HG03378 (cell line): ENCODE results near the gene CHRNA10.

Source experiments
- ATAC-seq: cut with Tn5 transposase; IDR thresholded peaks from one replicate; pipeline ENCODE4 v1.9.1; 2021; ENCODE audit warnings: mild to moderate bottlenecking, moderate library complexity; ENCODE audit not compliant: unreplicated experiment

Gene CHRNA10, protein sequence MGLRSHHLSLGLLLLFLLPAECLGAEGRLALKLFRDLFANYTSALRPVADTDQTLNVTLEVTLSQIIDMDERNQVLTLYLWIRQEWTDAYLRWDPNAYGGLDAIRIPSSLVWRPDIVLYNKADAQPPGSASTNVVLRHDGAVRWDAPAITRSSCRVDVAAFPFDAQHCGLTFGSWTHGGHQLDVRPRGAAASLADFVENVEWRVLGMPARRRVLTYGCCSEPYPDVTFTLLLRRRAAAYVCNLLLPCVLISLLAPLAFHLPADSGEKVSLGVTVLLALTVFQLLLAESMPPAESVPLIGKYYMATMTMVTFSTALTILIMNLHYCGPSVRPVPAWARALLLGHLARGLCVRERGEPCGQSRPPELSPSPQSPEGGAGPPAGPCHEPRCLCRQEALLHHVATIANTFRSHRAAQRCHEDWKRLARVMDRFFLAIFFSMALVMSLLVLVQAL

DNA sequence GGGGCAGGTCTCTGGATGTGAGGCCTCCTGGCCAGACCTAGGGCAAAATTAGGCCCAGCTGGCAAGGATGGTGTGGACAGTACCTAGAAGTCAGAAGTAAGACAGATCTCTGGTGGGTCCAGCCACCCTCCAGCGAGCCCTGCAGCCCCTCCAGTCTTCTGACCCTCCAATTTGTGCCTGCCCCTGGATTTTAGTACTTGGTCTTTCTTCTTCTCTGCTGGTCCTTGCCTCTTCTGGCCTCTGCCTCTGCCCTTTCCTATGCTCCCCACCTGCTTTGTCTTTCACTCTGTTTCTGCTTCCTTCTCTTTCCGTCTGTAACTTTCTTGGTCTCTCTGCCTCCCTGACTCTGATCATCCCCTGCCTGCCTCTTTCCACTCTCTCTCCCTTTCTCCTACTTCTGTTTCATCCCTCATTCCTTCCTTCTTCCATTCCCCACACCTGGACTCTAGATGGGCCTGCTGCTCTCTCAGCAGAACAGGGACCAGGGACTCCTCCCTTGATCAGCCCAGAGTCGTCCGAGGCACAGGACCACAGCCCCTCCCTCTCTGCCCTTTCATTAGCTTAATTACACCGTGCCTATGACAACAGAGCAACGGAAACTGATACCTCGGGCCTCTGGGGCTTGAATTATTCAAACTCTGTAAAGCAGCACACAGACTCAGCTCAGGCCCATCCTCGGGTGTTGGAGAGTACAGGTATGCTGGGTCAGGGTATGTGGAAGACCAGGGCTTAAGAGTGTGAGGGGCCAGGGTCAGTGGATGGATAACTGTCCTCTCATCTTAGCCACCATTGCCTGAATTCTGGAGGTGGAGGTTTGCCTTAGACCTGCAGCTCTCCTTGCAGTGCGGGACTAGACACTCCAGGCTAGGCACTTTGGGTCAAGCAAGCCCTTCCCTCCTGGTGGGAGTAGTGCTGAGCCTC lies at the start of gene CHRNA10:
TSS of gene CHRNA10 (minus strand) at position 51 of the 921 bp plus-strand sequence. CDS start 72 bp downstream, outside the sequence.
- no peak for ATAC-seq

DNA sequence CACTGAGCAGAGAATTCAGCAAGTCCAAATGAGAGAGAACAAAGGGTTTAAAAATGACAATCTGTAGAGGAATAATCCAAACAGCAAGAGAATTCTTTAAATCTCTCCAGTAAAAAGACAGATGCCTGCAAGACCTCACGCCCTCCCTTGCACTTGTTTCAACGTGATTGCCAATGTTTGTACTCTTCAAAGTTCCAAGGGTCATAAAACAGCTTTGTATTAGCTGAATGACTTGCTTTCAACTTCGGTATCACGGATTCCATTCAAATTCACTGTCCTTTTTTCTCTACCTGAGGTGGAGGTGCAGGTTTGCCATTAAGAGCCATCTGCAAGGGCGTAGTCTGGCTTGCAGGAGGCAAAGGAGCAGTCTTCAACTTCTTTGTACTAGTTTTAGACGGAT lies 41.1 kb upstream of the CHRNA10 start:
- ATAC-seq = no peak

DNA sequence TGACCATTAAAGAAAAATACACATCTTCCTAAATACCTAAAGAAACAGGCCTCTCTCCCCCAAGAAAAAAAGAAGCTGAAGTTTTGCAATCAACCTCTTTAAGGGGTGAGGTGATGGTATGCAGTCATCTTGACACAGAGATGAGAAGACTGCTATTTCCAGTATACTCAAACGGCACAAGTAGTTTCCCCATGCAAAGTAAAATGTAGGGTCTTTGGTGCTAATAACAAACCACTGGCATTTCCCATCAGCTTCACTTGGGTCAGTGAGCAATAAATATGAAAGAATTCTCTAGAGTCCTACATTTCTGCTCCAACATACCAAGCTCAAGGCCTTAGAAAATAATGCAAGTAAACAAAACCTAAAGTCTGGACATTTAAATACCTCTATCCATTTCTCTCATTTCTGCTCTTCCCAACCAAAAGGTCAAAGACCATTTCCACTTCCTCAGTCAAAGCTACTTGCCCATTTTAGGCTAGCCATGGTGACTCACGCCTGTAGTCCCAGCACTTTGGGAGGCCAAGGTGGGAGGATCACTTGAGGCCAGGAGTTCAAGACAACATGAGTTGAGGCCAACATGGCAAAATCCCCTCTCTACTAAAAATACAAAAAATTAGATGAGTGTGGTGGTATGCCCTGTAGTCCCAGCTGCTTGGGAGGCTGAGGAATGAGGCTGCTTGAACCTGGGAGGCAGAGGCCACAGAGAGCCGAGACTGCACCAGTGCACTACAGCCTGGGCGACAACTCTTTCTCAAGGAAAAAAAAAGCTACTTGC lies 39.5 kb upstream of the CHRNA10 start:
- ATAC-seq = no peak

DNA sequence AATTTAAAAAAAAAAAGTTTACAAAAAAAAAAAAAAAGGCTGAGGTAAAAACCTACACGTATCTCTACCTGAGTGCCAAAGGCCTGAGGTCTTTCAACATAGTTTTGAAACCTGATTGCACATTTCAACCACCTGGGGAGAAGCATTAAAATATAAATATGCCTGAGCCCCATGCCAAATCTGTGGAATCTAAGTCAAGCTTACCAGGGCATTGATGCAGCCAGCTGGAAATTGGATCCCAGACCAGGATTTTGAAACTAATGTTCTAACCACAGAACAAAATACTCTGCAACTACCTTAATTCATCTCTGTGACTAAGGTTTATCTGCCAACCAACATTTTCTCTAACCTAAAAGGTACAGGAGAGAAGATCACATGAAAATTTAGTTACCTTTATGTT lies 38.8 kb upstream of the CHRNA10 start:
- no peak for ATAC-seq

DNA sequence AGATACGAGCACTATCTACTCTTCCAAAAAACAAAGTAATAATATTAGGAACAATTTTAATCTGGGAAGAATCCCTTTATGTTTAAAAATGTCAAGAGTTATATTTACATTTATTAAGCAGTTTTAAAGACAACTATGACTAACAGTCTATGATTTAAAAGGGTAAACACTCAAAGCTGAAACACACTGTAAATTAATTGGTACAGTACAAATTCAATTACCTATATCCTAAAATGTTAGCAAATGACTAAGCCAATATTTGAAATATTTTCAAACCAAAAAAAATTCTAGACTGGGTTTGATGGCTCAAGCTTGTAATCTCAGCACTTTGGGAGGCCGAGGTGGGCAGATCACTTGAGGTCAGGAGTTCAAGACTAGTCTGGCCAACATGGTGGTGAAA lies 36.0 kb upstream of the CHRNA10 start:
- ATAC-seq = no peak

DNA sequence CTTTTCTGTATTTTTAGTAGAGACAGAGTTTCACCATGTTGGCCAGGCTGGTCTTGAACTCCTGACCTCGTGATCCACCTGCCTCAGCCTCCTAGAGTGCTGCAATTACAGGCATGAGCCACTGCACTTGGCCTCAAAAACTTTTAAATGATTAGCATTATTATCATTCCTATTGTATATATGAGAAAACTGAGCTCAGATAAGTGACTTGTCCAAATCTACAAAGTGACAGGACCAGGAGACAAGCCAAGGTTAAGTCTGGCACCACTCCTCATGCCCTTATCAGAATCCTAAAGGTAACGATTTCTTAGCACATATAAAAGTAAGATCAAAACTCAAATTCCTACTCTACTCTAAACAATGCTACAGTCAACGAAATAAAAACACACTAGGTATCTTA lies 32.2 kb upstream of the CHRNA10 start:
- no peak for ATAC-seq

DNA sequence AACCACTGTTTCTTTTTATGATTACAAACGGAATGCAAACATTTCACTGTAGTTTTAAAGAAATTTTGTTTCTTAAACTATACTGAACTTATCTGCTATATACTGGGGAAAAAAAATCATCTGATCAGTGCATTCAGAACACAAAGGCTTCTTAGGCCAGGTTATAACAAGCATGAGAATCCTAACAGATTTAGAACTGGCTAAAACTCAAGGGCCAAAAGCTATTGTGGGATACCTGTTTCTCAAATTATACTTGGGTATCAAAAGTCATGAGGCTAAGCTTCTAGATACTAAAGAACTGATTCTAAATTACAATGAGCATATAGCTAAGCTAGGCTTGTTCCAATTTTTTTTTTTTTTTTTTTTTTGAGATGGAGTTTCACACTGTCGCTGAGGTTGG lies 29.7 kb upstream of the CHRNA10 start:
- no peak for ATAC-seq

DNA sequence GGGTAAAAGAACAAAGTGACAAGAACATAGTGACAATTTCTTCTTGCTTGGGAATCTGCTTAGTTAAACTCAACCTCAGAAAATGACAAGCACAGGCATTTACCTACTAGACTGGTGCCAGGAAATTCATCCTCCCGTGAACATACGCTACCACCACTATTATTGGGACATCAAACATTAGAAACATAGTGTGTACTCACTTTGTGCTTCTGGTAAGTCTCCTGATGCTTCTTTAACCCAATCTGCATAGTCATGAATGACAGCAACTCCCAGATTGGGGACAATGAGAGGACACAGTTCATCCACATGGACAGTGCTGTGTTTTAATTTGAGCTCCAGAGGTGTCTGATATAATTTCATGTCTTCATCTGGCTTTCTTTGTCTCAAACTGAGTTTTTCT lies 29.2 kb upstream of the CHRNA10 start:
- ATAC-seq = no peak

DNA sequence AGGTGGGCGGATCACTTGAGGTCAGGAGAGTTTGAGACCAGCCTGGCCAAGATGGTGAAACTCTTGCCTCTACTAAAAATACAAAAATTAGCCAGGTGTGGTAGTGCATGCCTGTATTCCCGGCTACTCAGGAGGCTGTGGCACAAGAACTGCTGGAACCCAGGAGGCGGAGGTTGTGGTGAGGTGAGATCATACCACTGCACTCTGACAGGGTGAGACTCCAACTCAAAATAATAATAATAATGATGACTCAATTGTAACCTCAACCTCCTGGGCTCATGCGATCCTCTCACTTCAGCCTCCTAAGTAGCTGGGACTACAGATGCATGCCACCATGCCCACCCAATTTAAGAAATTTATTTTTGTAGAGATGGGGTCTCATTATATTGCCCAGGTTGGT lies 15.6 kb upstream of the CHRNA10 start:
- no peak for ATAC-seq

DNA sequence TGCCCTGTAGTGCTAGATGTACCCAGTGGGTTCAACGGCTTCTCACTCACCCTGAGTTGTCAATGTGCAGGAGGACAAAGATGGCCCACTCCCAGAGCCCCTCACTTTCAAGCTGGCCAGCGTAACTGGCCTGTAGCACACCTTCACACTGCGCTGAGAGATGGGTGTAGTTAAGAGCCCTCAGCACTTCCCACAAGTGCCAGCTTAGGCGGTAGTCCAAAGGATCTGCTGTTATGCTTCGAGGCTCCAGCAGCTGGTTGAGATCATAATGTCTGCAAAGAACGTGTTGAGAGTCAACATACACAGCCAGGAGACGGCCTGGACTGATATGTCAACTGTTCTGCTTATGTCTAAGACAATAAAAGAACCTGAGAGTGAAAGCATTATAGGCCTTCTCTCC lies 14.7 kb upstream of the CHRNA10 start:
- ATAC-seq = no peak

DNA sequence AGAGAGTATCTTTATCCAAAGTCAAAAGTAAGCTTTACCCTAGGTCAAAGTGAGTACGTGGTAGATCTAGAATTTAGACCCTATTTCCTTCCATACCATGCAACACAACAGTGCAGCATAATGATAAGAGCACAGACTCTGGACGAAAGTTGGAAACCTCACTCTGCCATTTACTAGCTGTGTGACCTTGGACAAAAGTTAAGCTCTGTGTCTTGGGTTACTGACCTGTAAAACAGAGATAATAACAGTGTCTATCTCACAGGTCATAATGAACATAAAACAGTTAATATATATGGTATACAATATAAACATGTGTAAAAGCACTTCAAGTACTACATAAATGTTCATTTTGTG lies 13.6 kb upstream of the CHRNA10 start:
- no peak for ATAC-seq

DNA sequence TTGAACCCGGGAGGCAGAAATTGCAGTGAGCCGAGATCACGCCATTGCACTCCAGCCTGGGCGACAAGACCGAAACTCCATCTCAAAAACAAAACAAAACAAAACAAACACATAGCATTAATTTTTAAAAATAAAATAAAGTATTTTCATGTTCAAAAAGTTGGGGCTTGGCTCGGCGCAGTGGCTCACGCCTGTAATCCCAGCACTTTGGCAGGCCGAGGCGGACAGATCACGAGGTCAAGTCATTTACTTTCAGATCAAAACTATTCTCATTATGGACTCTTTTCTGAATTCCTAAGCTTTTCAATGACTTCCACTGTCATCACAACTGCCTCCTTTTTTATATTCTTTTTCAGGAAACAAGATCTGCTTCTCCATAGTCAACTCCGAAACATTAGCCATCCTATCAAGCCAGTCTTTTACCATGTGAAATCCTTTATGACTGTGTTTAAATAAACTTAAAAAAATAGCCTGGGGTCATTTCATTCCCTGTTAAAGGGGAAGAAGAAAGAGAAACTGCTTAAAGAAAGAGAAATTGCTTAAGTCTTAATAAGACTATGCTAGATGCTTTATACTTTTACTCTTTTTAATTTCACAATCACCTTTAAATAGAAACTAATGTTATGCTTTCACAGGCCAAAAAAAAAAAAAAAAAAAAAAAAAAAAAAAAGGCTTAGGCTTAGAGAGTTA lies 13.1 kb upstream of the CHRNA10 start:
- no peak for ATAC-seq

DNA sequence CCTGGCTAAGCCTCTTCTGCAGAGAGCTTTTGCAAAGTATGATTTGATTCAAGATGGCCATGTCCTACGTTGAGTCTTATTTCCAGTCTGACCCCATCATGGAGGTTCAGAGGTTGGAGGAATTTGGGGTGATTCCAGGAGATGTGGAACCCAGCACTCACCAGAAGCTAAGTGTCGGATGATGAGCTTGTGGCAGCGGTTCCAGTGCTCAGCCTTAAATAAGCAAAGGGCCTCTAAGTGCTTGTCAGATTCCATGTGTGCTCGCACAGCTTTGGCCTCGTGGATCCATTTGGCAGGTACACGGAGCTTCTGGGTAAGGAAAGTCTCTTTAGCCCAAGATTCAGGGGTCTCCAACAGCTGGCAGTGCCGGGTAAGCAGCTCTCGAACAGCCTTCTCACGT lies 11.9 kb upstream of the CHRNA10 start:
- no peak for ATAC-seq

DNA sequence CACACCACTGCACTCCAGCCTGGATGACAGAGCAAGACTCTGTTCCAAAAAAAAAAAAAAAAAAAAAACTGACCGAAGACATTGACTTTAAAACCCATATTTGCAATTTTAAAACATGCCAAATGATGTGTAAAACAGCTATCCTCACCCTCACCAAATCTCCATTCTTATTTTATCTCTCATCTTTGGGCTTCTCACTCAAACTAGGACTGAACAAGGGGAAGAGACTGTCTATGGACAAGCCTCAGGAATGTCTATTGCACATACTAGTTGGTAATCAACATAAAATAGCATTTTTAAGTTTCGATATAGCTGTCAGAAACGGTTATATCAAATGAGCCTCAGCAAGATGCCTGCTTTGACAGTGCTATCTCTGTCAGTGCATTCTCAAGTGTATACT lies 7.9 kb upstream of the CHRNA10 start:
- ATAC-seq = no peak

DNA sequence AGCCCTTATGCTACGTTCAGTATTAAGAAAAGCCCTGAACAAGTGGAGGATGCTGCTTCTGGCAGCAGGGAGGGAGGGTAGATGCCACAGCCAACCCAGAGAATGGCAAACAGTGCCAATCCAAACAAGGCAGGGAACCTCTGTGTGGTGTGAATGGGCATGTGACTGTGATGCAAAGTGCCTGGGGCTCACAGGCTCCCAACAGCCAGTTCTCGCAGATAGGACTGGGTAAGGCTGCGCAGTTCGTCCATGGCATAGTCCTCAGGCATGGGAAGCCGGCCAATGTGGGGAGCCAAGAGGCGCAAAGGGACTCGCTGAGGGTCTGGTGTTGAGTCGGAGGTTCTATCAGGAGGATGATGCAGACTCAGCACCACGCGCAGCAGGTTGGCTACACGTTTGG lies 4.8 kb upstream of the CHRNA10 start:
- ATAC-seq = no peak

DNA sequence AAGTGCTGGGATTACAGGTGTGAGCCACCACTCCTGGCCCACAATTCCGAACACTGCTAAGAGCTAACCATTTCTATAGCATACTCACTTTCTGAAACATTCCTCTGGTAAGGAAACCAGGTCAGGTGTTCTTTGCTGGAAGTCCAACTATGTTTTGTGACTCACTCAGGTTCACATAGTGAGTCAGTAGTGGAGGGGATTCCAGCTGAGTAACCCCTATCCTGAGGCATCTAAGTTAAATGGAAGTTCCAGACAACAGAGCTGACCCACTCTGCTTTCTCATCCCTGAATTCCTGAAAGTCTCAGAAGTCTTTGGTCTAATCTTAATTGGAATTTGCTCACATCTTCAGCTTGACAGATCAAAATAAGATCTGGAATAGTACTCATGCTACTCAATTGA lies 3.0 kb upstream of the CHRNA10 start:
- no peak for ATAC-seq

DNA sequence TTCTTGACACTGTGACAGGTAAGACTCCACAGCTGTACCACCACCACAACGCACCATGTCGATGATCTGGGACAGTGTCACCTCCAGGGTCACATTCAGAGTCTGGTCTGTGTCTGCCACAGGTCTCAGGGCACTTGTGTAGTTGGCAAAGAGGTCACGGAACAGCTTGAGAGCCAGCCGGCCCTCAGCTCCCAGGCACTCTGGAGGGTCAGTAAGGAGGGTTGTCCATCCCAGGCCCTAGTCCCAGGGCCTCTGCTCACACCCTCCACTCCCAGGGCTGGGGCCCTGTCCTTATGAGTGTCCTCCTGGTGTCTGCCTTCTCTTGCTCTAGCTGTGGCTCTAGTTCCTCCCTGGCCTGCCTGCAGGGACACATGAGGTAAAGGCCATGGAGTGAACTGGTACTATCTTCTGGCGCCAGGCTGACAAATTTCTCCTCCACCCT lies 1.4 kb downstream of the CHRNA10 start:
- no peak for ATAC-seq

DNA sequence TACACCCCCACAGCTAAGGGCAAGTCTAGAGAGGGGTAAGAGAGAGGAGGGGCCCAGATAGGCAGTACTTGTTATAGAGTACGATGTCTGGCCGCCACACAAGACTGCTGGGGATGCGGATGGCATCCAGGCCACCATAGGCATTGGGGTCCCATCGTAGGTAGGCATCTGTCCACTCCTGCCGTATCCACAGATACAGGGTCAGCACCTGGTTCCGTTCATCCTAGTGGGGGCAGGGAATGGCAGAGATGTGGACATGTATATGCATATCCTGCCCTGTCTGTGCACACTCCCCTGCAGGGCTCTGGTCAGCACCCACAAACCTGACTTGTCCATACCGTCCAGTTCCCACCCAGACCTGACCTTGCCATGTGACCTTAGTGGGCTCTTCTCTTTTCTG lies 2.1 kb downstream of the CHRNA10 start:
- ATAC-seq = no peak

DNA sequence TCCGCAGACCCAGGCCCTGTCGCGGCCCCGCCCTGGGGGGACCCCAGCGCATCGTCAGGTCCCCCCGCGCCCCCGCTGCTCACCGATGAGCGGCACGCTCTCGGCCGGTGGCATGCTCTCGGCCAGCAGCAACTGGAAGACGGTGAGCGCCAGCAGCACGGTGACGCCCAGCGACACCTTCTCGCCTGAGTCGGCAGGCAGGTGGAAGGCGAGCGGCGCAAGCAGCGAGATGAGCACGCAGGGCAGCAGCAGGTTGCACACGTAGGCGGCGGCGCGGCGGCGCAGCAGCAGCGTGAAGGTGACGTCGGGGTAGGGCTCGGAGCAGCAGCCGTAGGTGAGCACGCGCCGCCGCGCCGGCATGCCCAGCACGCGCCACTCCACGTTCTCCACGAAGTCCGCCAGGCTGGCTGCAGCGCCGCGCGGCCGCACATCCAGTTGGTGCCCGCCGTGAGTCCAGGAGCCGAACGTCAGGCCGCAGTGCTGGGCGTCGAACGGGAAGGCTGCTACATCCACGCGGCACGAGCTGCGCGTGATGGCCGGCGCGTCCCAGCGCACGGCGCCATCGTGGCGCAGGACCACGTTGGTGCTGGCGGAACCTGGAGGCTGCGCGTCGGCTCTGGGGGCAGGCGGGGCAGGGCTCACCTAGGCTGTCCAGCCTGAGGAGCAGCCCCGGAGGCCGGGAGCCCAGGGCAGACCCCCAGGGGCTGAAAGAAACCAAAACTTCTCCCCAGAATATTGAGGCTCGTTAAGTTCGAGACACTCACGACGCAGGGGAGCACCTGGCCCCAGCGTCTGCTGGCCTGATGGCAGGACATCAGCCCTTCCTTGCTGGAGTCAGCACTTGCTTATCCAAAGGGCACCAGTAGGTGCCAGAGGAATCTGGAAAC lies 3.8 kb downstream of the CHRNA10 start:
- no peak for ATAC-seq
